Activated naive CD4-positive, alpha-beta T cell treated with anti-CD3 and anti-CD28 coated beads, Interleukin-2, amount 50 U/mL, for 16 hours (primary cell): ENCODE results near the gene SDF2.
A peak's percentile ranks its signal among the peaks of the same experiment; 100 is the strongest.
"Not testable (repeated sequence)": the region's sequence is repeated elsewhere in the genome, so short reads cannot be mapped to it uniquely, and the experiment has no call there.

ENCODE experiments used
- DNase-seq: peaks from one replicate; pipeline ENCODE4 v3.0.0-alpha.2; 2020

SDF2 gene

DNA sequence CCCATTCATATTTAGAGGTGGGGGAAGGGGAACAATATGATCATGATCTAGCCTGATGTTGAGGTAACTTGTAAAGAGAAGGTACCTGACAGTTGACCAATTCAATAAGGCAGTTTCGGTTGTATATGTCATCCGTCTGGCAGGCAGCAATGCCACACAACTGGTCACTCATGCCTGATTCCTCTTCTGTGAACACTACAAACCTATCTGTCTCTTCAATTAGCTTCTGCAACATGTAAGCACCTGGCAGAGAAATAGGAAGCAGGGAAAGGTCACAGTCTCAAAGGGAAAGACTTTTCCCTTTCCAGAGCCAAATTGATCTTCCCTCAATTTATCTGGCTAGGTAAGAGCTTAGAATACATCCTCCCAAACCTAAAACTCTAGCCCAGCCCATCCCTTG, 37.6 kb downstream of the SDF2 start:
- DNase-seq: no peak

- no peak for DNase-seq
Observed at GRCh38 chr17:28623696-28624095, 38.0 kb downstream of the SDF2 start.

- DNase-seq: no peak
Observed at GRCh38 chr17:28622186-28622585, 39.5 kb downstream of the SDF2 start.

GRCh38 chr17:28620010-28620409, 41.7 kb downstream of the SDF2 start:
- DNase-seq: no peak

- no peak for DNase-seq
Observed at GRCh38 chr17:28618464-28618863, 43.2 kb downstream of the SDF2 start.

- no peak for DNase-seq
Observed at GRCh38 chr17:28616281-28616680, 45.4 kb downstream of the SDF2 start.

DNA sequence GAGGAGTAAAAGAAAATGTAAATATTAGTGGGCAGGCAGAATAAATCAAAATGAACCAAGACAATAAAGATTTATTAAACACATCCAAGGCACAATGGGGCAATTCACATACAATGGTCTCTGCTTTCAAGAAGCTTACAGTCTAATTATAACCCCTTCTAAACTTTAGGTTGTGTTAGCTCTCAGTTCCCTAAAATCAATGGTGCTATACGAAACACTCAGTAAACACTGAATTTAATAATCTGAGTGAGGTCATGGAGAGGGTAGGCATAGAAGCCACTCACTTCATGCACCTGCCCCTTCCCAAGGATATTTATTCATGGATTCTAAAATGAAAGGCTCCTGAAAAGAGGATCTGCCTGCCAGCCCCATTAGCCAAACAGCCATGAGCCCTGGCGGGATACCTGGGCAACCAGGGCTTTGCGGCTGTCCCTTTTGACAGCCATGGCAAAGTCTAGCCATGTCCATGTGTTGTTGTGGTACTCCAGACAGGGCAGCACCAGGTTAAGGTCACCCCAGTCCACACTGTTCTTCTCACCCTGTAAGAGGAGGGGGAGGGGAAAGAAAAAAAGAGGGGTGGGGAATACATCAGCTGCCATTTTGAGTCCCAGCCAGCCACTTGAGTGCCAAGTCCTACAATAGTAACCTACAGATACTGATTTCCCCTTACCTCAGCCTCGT, 46.3 kb downstream of the SDF2 start:
- no peak for DNase-seq

DNA sequence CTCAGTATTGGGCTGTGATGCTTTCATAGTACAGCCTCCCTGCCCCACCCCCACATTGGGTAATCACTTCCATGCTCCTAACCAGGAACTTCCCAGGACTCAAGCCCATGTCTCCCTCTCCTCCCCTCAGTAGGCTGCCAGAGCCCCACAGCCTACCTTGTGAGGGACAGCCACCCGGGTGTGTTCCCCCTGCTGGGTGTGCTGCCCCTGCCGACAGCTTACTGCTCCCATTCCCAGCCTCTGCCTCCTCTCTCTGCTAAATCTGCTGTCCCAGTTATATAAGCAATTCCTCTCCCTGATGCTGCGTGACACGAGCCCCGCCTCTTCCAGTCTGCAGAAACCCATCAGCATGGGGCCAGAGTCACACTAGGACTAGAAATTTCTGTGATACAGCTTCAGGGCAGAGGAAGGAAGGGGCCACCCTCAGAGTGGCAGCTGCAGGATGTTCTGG, 47.8 kb downstream of the SDF2 start, which contains the start of gene RSKR:
TSS of gene RSKR (minus strand) at position 255 of the 451 bp plus-strand sequence. CDS start at position 231, 24 bp downstream.
- DNase-seq: no peak

DNA sequence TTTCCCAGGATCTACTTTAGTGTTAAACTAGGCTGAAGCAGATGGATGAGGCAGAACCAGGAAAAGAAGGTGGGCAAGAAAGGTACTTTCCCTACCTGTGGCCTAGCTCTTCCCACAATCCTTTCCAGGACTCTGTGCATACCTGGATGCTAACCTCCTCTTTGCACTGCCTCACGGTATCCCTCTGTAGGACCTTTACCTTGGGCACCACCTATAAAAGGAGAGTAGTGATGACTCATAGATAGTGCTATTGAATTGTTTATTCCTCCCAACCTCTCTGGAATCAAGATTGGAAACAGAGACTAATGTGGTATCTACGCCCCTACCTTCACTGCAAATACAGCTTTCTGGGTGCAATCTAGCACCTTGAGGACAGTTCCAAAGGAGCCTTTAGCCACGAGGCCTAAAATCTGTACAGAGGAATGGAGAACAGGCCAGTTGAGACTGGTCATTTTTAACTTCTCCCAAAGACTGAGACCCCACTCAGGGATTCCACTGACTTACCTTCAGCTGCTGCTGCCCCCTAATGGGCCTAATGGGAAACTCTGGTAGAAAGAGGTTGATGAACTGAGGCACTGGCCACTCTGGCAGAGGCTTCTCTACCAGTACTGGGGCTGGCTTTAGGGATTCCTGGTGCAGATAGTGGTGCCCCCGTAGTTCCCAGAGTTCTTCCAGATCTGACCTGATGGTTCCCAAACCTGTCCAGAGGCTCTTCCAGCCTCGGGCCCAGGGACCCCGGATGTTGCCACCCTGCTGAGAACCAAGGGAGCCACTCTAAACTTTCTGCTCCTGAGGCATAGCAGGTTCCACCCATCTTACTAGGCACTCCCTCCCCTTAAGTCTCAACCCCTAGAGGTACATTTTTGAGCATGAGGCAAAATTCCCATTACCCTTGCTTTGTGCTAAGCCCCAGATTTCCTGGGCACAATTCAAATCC, 48.5 kb downstream of the SDF2 start:
- peak; percentile 40 for DNase-seq

DNA sequence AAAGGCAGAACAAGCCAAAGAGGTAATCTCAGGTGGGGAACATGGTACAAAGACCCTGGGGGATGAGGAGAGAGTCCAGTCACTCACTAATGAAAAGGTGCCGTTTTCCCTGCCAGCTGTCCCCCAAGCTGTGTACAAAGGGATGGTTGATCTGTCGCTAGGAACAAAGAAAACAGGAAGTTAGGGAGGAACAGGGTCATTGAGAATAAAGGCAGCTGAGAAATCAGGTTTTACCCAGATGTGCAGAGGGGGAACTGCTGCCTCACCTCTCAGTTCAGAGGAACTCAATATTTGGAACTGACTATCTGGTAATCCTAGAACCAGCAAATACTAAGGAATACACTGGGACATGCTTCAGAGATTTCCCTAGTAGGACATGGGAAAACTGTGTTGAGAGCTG, 49.2 kb downstream of the SDF2 start:
- no peak for DNase-seq

- no peak for DNase-seq
Observed at GRCh38 chr17:28610376-28610775, 51.3 kb downstream of the SDF2 start.

DNA sequence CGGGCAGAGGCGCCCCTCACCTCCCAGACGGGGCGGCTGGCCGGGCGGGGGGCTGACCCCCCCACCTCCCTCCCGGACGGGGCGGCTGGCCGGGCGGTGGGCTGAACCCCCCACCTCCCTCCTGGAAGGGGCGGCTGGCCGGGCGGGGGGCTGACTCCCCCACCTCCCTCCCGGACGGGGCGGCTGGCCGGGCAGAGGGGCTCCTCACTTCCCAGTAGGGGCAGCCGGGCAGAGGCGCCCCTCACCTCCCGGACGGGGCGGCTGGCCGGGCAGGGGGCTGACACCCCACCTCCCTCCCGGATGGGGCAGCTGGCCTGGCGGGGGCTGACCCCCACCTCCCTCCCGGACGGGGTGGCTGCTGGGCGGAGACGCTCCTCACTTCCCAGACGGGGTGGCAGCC, 57.7 kb downstream of the SDF2 start:
- DNase-seq: not testable (repeated sequence)

DNA sequence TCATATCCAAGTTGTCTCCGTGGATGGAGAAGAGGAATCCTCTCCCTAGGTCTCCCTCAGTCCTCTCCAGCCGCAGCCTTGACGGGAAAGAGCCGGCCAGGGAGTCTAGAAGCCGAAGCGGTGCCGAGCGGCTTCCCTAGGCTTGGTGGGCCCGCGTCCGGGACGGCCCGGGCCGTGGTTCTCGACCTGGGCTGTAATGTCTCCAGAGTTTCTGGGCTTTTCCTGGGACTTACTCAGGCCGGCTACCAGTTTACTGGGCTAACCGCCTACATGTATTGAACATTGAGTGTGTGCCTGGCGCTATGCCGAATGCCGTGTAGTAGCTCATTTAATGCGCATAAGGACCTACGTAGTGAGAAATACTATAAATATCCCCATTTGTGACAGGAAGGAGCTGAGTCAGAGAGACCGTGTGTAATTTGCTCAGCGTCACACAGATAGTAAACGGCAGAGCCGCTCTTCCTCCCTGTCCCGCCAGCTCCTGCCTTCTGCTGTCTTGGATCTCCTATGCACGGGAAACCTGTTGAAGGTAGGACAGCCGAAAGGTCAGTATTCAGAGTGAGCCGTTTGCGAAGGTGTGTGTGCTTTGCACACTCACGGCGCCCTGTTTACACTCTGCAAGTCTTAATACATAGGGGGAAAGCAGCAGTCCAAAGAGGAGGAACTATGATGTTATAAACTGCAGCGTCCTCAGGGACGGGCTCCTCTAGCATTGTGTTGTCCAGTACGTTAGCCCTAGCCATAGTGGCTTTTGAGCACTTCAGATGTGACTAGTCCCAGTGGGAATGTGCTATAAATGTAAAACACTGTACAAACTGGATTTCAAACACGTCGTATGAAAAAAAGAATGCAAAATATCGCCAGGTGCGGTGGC, 62.2 kb downstream of the SDF2 start:
- DNase-seq: peak; percentile 71

DNA sequence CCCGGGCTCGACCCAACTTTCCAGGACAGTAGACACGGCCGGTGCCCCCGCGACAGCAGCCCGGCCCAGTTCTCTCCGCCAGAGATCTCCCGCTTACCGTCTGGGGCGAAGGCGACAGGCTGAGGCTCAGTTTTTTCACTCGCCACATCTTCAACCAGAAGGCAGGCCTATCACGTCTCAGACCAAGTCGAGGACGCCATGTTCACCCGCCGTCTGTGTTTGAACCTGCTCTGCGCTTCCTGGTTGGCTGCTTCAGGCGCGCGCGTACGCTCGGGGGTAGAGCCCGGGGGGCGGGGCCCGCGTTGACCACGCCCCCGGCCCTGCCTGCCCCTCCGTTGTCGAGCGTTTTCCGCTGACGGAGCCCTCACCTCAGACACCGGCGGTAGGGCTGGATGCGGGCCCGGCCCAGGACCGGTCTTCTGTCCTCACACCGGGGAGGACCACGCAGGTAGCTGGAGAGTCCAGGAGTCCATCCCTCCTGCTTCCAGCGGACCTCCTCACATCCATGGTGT, 62.9 kb downstream of the SDF2 start, which contains the start of gene SPAG5:
TSS of gene SPAG5 (minus strand) at position 227 of the 512 bp plus-strand sequence. CDS start at position 148, 79 bp downstream.
- peak; percentile 94 for DNase-seq

GRCh38 chr17:28598389-28598788, 63.3 kb downstream of the SDF2 start:
- DNase-seq: no peak
